ENCODE data around the gene LMOD3. TPM values are rescaled to one million over a fixed set of nuclear protein-coding genes. Genes with fewer than 3 reads are reported as not detected.
A peak's percentile ranks its signal among the peaks of the same experiment; 100 is the strongest.

Gene LMOD3
- total RNA-seq, 3 donors from 2014 or later (not counting 1 experiment from before 2014, with no cell fraction given) = not detected

DNA sequence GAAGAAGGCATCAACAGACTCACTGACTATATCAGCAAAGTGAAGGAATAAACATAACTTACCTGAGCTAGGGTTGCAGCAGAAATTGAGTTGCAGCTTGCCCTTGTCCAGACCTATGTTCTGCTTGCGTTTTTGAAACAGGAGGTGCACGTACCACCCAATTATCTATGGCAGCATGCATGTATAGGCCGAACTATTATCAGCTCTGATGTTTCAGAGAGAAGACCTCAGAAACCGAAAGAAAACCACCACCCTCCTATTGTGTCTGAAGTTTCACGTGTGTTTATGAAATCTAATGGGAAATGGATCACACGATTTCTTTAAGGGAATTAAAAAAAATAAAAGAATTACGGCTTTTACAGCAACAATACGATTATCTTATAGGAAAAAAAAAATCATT lies 17.8 kb downstream of the LMOD3 start:
- TF ChIP-seq, protein P1, sequence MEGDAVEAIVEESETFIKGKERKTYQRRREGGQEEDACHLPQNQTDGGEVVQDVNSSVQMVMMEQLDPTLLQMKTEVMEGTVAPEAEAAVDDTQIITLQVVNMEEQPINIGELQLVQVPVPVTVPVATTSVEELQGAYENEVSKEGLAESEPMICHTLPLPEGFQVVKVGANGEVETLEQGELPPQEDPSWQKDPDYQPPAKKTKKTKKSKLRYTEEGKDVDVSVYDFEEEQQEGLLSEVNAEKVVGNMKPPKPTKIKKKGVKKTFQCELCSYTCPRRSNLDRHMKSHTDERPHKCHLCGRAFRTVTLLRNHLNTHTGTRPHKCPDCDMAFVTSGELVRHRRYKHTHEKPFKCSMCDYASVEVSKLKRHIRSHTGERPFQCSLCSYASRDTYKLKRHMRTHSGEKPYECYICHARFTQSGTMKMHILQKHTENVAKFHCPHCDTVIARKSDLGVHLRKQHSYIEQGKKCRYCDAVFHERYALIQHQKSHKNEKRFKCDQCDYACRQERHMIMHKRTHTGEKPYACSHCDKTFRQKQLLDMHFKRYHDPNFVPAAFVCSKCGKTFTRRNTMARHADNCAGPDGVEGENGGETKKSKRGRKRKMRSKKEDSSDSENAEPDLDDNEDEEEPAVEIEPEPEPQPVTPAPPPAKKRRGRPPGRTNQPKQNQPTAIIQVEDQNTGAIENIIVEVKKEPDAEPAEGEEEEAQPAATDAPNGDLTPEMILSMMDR (IDR thresholded peaks at IDR 0.05) = no peak
- no peak overlapping the region for H3K27ac ChIP-seq (ENCODE audit: low read length)
- H3K36me3 ChIP-seq (ENCODE audit: control insufficient read depth, insufficient read depth, low read length) = peaks cover 49% of the 10 kb centered on the region
- H3K27ac Mint-ChIP-seq = peak overlapping the region; percentile 48 to 82
- intact Hi-C loops (cut with micrococcal nuclease) = no loop called here
- H3K36me3 Mint-ChIP-seq = peaks cover 25% of the 10 kb centered on the region
- 92% methylated on average over 5 of the region's 8 CpGs for whole genome bisulfite sequencing (ENCODE audit: insufficient coverage)
- no peaks in the 10 kb centered on the region for H3K9me3 ChIP-seq (ENCODE audit: control insufficient read depth, insufficient read depth, low read length)
- no peaks in the 10 kb centered on the region for H3K9me3 Mint-ChIP-seq
- no peak overlapping the region for H3K4me3 ChIP-seq (ENCODE audit: low read length)
- no peak overlapping the region for H3K4me3 Mint-ChIP-seq
- H3K27me3 ChIP-seq (ENCODE audit: control insufficient read depth, insufficient read depth, low read length) = no peaks in the 10 kb centered on the region
- DNase-seq = no peak
- no peak for ATAC-seq
- H3K4me1 Mint-ChIP-seq = peaks cover 32 to 33% of the 10 kb centered on the region in 2 donors
- peaks cover 4% of the 10 kb centered on the region for H3K4me1 ChIP-seq (ENCODE audit: control insufficient read depth, insufficient read depth, low read length)
- no peaks in the 10 kb centered on the region for H3K27me3 Mint-ChIP-seq (ENCODE audit: low read depth in 2 of 2)

DNA sequence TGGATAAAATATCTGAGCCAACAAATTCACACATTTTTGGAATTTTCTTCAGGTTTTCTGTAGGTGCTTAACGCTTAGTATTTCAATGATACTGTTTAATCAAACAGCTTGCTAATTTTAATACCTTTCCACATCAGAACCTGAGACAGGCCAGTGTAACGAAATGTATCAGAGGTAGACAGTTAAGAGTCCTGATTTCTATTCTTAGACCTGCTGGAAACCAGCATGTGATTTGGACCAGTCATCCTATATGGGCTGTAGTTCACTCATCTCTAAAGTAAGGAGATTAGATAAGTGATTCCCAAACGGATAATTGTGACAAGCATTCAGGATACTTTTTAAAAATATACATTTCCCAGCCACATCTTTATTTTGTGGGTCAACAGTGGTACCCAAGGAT lies 19.3 kb downstream of the LMOD3 start:
- no peaks in the 10 kb centered on the region for H3K27me3 Mint-ChIP-seq (ENCODE audit: low read depth in 2 of 2)
- H3K36me3 Mint-ChIP-seq = peaks cover 25% of the 10 kb centered on the region
- H3K27me3 ChIP-seq (ENCODE audit: control insufficient read depth, insufficient read depth, low read length) = no peaks in the 10 kb centered on the region
- H3K4me3 Mint-ChIP-seq = no peak overlapping the region
- H3K36me3 ChIP-seq (ENCODE audit: control insufficient read depth, insufficient read depth, low read length) = peaks cover 49% of the 10 kb centered on the region
- ATAC-seq = no peak
- intact Hi-C loops (cut with micrococcal nuclease) = no loop called here
- TF ChIP-seq, protein P1 (IDR thresholded peaks at IDR 0.05) = no peak
- 100% methylated on average over 2 of the region's 3 CpGs for whole genome bisulfite sequencing (ENCODE audit: insufficient coverage)
- no peak for DNase-seq
- H3K4me3 ChIP-seq (ENCODE audit: low read length) = no peak overlapping the region
- no peaks in the 10 kb centered on the region for H3K9me3 Mint-ChIP-seq
- peaks cover 40 to 41% of the 10 kb centered on the region in 2 donors for H3K4me1 Mint-ChIP-seq
- H3K27ac ChIP-seq (ENCODE audit: low read length) = no peak overlapping the region
- peak overlapping the region; percentile 48 to 82 for H3K27ac Mint-ChIP-seq
- peaks cover 4% of the 10 kb centered on the region for H3K4me1 ChIP-seq (ENCODE audit: control insufficient read depth, insufficient read depth, low read length)
- no peaks in the 10 kb centered on the region for H3K9me3 ChIP-seq (ENCODE audit: control insufficient read depth, insufficient read depth, low read length)

DNA sequence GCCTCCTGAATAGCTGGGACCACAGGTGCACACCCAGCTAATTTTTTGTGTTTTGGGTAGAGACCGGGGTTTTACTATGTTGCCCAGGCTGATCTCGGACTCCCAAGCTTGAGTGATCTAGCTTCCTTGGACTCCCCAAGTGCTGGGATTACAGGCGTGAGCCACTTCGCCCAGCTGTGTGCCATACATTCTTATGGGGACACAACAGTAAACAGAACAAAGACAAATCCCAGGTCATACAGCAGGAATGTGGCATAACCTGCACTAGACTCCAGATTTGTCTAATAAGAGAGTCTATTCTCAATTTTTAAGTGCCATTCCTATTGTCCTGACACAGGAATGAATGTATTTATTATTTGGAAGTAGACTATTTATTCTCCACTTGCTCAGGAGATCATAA lies 20.0 kb downstream of the LMOD3 start:
- peaks cover 25% of the 10 kb centered on the region for H3K36me3 Mint-ChIP-seq
- peaks cover 10% of the 10 kb centered on the region for H3K4me1 ChIP-seq (ENCODE audit: control insufficient read depth, insufficient read depth, low read length)

More for the DNA sequence above, 20.0 kb downstream of the LMOD3 start:
- no peaks in the 10 kb centered on the region for H3K27me3 ChIP-seq (ENCODE audit: control insufficient read depth, insufficient read depth, low read length)
- peaks cover 49% of the 10 kb centered on the region for H3K36me3 ChIP-seq (ENCODE audit: control insufficient read depth, insufficient read depth, low read length)
- DNase-seq (no peak), ATAC-seq (no peak)
- no peak overlapping the region for H3K4me3 ChIP-seq (ENCODE audit: low read length)
- TF ChIP-seq, protein P1 (IDR thresholded peaks at IDR 0.05) = no peak
- H3K27ac ChIP-seq (ENCODE audit: low read length) = no peak overlapping the region
- H3K27me3 Mint-ChIP-seq (ENCODE audit: low read depth in 2 of 2) = no peaks in the 10 kb centered on the region
- no peaks in the 10 kb centered on the region for H3K9me3 Mint-ChIP-seq
- 95% methylated on average over 4 of the region's 4 CpGs for WGBS (ENCODE audit: insufficient coverage)
- no peaks in the 10 kb centered on the region for H3K9me3 ChIP-seq (ENCODE audit: control insufficient read depth, insufficient read depth, low read length)
- no peak overlapping the region for H3K4me3 Mint-ChIP-seq
- peak overlapping the region; percentile 77 to 82 for H3K27ac Mint-ChIP-seq
- H3K4me1 Mint-ChIP-seq = peaks cover 46 to 47% of the 10 kb centered on the region in 2 donors
- intact Hi-C loops (cut with micrococcal nuclease) = no loop called here
